HG02938 (cell line): ENCODE measurements around the gene TCEAL1.

Source experiments
- ATAC-seq: cut with Tn5 transposase; IDR thresholded peaks from one replicate; pipeline ENCODE4 v1.9.1; 2021; ENCODE audit warnings: mild to moderate bottlenecking, moderate library complexity; ENCODE audit not compliant: unreplicated experiment

TCEAL1 gene

GRCh38 chrX:103678199-103678993 is 49.6 kb downstream of the TCEAL1 start:
- no peak for ATAC-seq
